GM12873 (cell line): ENCODE measurements around the gene BATF.

Experiments used
- TF ChIP-seq, protein P1 (sequence below): IDR thresholded peaks from 2 replicates; pipeline ENCODE4 v1.5.1; 2012; ENCODE audit warnings: low read depth, mild to moderate bottlenecking, moderate library complexity, low read length, control low read depth; ENCODE audit not compliant: insufficient read depth; ENCODE audit errors: missing control alignments

BATF gene

DNA sequence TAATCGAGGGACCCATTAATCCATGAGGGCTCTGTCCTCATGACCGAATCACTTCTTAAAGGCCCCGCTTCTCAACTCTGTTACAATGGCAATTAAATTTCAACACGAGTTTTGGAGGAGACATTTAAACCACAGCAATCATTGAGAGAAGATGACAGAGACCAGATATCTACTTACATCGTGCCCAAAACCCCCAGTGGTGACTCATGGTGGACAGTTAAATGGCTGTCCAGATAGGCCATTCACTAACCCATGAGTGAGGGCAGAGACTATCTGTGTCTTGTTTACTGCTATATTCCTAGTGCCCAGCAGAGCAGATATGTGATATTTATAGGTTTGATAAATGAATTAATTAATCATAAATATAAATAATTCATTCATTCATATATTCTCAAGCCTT, 36.2 kb downstream of the BATF start:
- TF ChIP-seq, protein P1, sequence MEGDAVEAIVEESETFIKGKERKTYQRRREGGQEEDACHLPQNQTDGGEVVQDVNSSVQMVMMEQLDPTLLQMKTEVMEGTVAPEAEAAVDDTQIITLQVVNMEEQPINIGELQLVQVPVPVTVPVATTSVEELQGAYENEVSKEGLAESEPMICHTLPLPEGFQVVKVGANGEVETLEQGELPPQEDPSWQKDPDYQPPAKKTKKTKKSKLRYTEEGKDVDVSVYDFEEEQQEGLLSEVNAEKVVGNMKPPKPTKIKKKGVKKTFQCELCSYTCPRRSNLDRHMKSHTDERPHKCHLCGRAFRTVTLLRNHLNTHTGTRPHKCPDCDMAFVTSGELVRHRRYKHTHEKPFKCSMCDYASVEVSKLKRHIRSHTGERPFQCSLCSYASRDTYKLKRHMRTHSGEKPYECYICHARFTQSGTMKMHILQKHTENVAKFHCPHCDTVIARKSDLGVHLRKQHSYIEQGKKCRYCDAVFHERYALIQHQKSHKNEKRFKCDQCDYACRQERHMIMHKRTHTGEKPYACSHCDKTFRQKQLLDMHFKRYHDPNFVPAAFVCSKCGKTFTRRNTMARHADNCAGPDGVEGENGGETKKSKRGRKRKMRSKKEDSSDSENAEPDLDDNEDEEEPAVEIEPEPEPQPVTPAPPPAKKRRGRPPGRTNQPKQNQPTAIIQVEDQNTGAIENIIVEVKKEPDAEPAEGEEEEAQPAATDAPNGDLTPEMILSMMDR = no peak

- TF ChIP-seq, protein P1 = no peak
These were observed 36.8 kb downstream of the BATF start for GRCh38 chr14:75559045-75559444.

DNA sequence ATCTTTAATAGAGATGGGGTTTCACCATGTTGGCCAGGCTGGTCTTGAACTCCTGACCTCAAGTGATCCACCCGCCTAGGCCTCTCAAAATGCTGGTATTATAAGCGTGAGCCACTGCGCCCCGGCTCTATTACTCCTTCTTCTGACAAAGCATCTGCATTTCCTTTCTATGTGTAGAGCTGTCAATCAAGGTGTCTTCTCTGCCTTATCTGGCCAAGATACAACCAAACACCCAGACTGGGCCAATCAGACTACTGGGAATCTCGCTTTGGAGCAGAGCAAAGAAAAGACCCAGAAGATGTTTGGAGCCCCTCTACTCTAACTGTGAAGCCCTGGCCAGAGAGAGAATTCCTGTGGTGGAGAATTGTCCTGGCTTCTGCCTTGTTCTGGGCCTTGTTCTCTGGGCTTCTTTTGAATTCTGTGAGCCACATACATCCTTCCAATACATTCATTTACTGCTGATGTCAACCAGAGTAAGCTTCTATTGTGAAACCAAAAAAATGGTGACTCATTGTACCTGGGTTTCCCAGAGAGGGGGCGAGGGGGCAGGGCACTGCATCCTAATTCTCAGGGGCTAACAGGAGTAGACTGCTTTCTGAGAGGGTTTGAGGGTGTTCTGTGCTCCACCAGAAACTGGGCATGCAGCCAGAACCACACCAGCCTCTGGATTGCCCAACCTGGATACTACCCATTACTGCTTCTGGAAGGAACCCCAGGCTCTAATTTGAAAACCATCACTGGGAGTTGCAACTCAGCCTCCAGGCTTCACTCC, 37.4 kb downstream of the BATF start:
- TF ChIP-seq, protein P1 = no peak

DNA sequence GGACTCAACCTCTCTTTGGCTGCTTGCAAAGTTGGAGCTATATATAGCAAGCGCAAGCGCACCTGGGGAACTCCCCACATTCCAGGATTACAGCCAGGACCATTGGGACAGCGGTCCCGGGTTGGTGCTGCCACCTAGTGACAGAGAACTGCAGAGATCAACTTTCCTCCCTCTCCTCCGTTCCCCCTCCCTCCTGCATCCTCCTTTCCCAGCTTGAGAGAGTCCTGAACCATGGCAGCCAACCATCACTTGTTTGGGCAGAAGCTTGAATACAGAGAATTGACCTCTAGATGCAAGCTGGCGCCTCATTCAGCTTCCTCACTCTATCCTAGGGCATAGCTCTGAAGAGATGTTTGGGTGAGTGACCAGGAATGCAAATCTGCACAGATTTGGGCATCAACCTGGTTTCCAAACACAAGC, 38.8 kb downstream of the BATF start:
- TF ChIP-seq, protein P1 = peak; percentile 94

DNA sequence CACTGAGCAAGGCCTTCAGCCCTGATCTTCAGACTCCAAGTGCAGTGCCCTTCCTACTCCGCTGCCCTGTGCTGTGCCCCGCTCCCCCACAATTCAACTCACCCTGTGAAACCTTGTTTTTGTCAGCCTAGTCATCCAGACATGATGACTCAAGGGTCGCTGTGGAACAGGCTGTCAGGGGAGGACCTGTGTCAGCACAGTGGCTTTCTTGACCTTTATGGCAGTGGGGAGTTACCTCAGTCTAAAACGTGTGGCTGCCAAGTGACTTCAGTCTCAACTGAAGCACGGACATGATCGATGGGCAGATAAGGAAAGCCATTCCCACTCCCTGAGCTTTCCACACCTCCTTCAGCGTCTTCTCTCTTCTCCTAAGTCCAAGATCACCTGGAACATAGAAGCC, 39.8 kb downstream of the BATF start:
- TF ChIP-seq, protein P1 = no peak

DNA sequence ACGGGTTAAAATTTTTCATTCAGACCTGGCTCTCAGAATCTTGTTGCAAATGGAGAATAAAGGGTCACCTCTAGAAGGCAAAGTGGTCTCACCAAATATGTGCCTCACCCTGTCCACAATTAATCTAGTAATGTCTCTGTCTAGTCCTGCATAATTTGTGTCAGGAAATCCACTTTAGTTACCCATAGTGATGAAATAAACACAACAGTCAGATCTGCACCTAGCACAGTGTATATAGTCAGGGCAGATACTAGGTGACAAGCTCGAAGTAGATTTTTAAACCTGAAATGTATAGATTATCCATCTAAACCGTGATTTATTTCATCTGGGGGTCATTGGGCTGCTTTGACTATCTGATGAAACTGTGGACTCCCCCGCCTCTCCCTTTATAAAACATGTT, 40.2 kb downstream of the BATF start:
- TF ChIP-seq, protein P1 = no peak

DNA sequence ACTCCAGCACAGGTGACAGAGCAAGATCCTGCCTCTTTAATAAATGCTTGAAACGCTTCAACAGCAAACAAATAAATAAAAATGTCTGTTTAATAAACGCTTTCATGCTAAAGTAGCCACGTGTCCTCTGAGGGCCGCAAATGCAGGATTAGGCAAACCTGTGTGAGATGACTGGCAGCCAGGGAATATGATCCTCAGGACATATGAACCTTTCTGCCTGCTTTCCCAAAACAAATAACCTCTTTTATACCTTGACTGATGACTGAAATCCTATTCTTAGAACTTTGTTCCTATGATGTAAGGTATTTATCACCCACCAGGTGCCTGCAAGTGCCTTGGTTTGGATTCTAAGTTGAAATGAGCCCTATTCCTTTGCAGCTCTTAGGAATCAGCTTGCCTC, 41.7 kb downstream of the BATF start:
- TF ChIP-seq, protein P1 = no peak

GRCh38 chr14:75565056-75565455, 42.8 kb downstream of the BATF start:
- TF ChIP-seq, protein P1 = no peak
